GM10266 (cell line): ENCODE results near the gene NIPAL3.

Experiments used
- DNase-seq: peaks from one replicate; pipeline ENCODE4 v3.0.0; 2012; ENCODE audit errors: extremely low spot score
- CTCF ChIP-seq: IDR thresholded peaks from 2 replicates; pipeline ENCODE4 v1.5.1; 2012; ENCODE audit warnings: mild to moderate bottlenecking, low read depth; ENCODE audit not compliant: control insufficient read depth, insufficient read depth; ENCODE audit errors: missing control alignments

The NIPAL3 gene

GRCh38 chr1:24472527-24473251 lies 57.1 kb downstream of the NIPAL3 start:
- no peak for DNase-seq
- no peak for TF ChIP-seq CTCF

GRCh38 chr1:24474193-24474592 lies 58.6 kb downstream of the NIPAL3 start:
- DNase-seq = no peak
- no peak for TF ChIP-seq CTCF

GRCh38 chr1:24475700-24476099 lies 60.1 kb downstream of the NIPAL3 start:
- no peak for DNase-seq

GRCh38 chr1:24476571-24476970 lies 61.0 kb downstream of the NIPAL3 start:
- no peak for TF ChIP-seq CTCF
- DNase-seq = no peak

More at GRCh38 chr1:24475700-24476099, 60.1 kb downstream of the NIPAL3 start:
- TF ChIP-seq CTCF = no peak

GRCh38 chr1:24477309-24477708 lies 61.7 kb downstream of the NIPAL3 start:
- no peak for DNase-seq

GRCh38 chr1:24481101-24481500 lies 65.5 kb downstream of the NIPAL3 start:
- DNase-seq = peak; percentile 78
- TF ChIP-seq CTCF = no peak

More at GRCh38 chr1:24477309-24477708, 61.7 kb downstream of the NIPAL3 start:
- no peak for TF ChIP-seq CTCF

- TF ChIP-seq CTCF = no peak
- DNase-seq = no peak
These were observed 66.4 kb downstream of the NIPAL3 start for GRCh38 chr1:24481843-24482610.
